IMR-90 (cell line): ENCODE data around the gene KRTAP5-6. TPM values are rescaled to one million over a fixed set of nuclear protein-coding genes. Genes with fewer than 3 reads are reported as not detected.

Experiments
- ATAC-seq: fragments of 200-7000 bp; cut with Tn5 transposase; 2 replicates; pipeline ENCODE4 v1.9.1; 2020; ENCODE audit warnings: low read depth, mild to moderate bottlenecking, moderate library complexity
- BruUV-seq: library from RNA; stranded (reverse); fragments of 400-500 nt; replicated peaks from 2 replicates; lab custom pipeline; 2021; lab: Mats Ljungman, UMichigan
- CTCF ChIA-PET: fragments of 300-600 bp; formaldehyde crosslinking; extraction: SDS; loops from one replicate; lab custom pipeline; 2021; ENCODE audit warnings: antibody characterized with exemption; lab: Yijun Ruan, JAX
- POLR2A ChIA-PET: fragments of 300-600 bp; sonication (Branson Sonifier 250); formaldehyde crosslinking; loops from one replicate; lab custom pipeline; 2022; ENCODE audit warnings: antibody characterized with exemption; ENCODE audit not compliant: unreplicated experiment; lab: Charles Lee
- DNase-seq: peaks from one replicate; pipeline ENCODE4 v3.0.0; 2013
- H2AFZ ChIP-seq: replicated peaks from 2 replicates; pipeline ENCODE3; 2013; ENCODE audit warnings: low read length, mild to moderate bottlenecking; ENCODE audit not compliant: poor library complexity
- H2AK5ac ChIP-seq: 2 replicates; pipeline ENCODE4 v1.6.1; 2013; ENCODE audit warnings: low read depth, low read length, inconsistent platforms
- H2AK9ac ChIP-seq: replicated peaks from 2 replicates; pipeline ENCODE3; 2013; ENCODE audit warnings: mild to moderate bottlenecking, low read depth, low read length, moderate library complexity; ENCODE audit not compliant: poor library complexity
- H2BK120ac ChIP-seq: 2 replicates; pipeline ENCODE4 v1.6.1; 2013; ENCODE audit warnings: low read depth, low read length, inconsistent platforms
- H2BK15ac ChIP-seq: 3 replicates; pipeline ENCODE4 v1.6.1; 2013; ENCODE audit warnings: low read depth, low read length, inconsistent platforms
- H2BK20ac ChIP-seq: 2 replicates; pipeline ENCODE4 v1.6.1; 2013; ENCODE audit warnings: low read depth, mild to moderate bottlenecking, inconsistent platforms, low read length, moderate library complexity
- H2BK5ac ChIP-seq: 2 replicates; pipeline ENCODE4 v1.6.1; 2013; ENCODE audit warnings: mild to moderate bottlenecking, low read depth, low read length, inconsistent platforms; ENCODE audit not compliant: poor library complexity, severe bottlenecking
- H3K14ac ChIP-seq: replicated peaks from 2 replicates; pipeline ENCODE4 v1.6.1; 2013; ENCODE audit warnings: low read depth, low read length, inconsistent platforms
- H3K18ac ChIP-seq: 2 replicates; pipeline ENCODE4 v1.6.1; 2013; ENCODE audit warnings: low read depth, low read length, control low read depth
- H3K23ac ChIP-seq: 2 replicates; pipeline ENCODE4 v1.6.1; 2013; ENCODE audit warnings: low read depth, low read length, inconsistent platforms
- H3K27ac ChIP-seq: 2 replicates; pipeline ENCODE4 v1.5.1; 2013; ENCODE audit warnings: mild to moderate bottlenecking, control low read depth, low read length; ENCODE audit not compliant: insufficient read depth
- H3K27me3 ChIP-seq: 2 replicates; pipeline ENCODE4 v1.6.1; 2013; ENCODE audit warnings: low read length; ENCODE audit not compliant: control insufficient read depth, insufficient read depth
- H3K36me3 ChIP-seq: 2 replicates; pipeline ENCODE4 v1.6.1; 2013; ENCODE audit warnings: low read length, mixed read lengths; ENCODE audit not compliant: control insufficient read depth, insufficient read depth
- H3K4ac ChIP-seq: 2 replicates; pipeline ENCODE4 v1.6.1; 2013; ENCODE audit warnings: low read depth, low read length, inconsistent platforms
- H3K4me1 ChIP-seq: 2 replicates; pipeline ENCODE4 v1.6.1; 2013; ENCODE audit warnings: low read length, mixed read lengths; ENCODE audit not compliant: control insufficient read depth, insufficient read depth
- H3K4me2 ChIP-seq: 2 replicates; pipeline ENCODE4 v1.6.1; 2013; ENCODE audit warnings: low read depth, mild to moderate bottlenecking, control low read depth, low read length, moderate library complexity
- H3K4me3 ChIP-seq: 2 replicates; pipeline ENCODE4 v1.5.1; 2013; ENCODE audit warnings: low read depth, mild to moderate bottlenecking, control low read depth, low read length, moderate library complexity; ENCODE audit not compliant: insufficient read depth
- H3K56ac ChIP-seq: 2 replicates; pipeline ENCODE4 v1.6.1; 2013; ENCODE audit warnings: low read length, inconsistent platforms; ENCODE audit not compliant: insufficient read depth; ENCODE audit errors: extremely low read depth
- H3K79me1 ChIP-seq, 2 experiments: 2 replicates each; pipeline ENCODE4 v1.6.1; 2013; ENCODE audit warnings: low read length in 2 of 2, inconsistent platforms in 1 of 2, low read depth in 1 of 2
- H3K9ac ChIP-seq: 2 replicates; pipeline ENCODE4 v1.6.1; 2013; ENCODE audit warnings: low read depth, low read length, control low read depth
- H3K9me1 ChIP-seq: 2 replicates; pipeline ENCODE4 v1.6.1; 2013; ENCODE audit warnings: low read length, inconsistent platforms; ENCODE audit not compliant: insufficient read depth
- H3K9me3 ChIP-seq: 2 replicates; pipeline ENCODE4 v1.6.1; 2013; ENCODE audit warnings: low read length; ENCODE audit not compliant: control insufficient read depth, insufficient read depth
- H4K20me1 ChIP-seq: 2 replicates; pipeline ENCODE4 v1.6.1; 2013; ENCODE audit warnings: low read length, inconsistent platforms; ENCODE audit not compliant: insufficient read depth
- H4K5ac ChIP-seq: 2 replicates; pipeline ENCODE4 v1.6.1; 2013; ENCODE audit warnings: mild to moderate bottlenecking, low read depth, low read length, control low read depth
- H4K8ac ChIP-seq, 2 experiments: 2 replicates each; pipeline ENCODE4 v1.6.1; 2013; ENCODE audit warnings: low read depth in 2 of 2, low read length in 2 of 2, control low read depth in 1 of 2, inconsistent platforms in 1 of 2
- H4K91ac ChIP-seq: 2 replicates; pipeline ENCODE4 v1.6.1; 2013; ENCODE audit warnings: low read depth, low read length, inconsistent platforms; ENCODE audit not compliant: insufficient read depth
- MAZ ChIP-seq: IDR thresholded peaks from 2 replicates; pipeline ENCODE4 v1.6.1; 2012; ENCODE audit warnings: low read depth, mild to moderate bottlenecking, low read length, improper control_type of control experiment, moderate library complexity, borderline replicate concordance
- WGBS, 2 experiments: methylation state at CpG; one replicate each; pipeline versions ENCODE4 v1.1.5 to v1.1.7; 2013; ENCODE audit warnings: missing lambda C conversion rate in 2 of 2; ENCODE audit not compliant: insufficient read length in 1 of 2; ENCODE audit errors: extremely low coverage in 2 of 2; 5-methylcytosine and 5-hydroxymethylcytosine counted together
- dilution Hi-C: fragments of 300-500 bp; cut with HindIII; formaldehyde crosslinking; loops from one replicate; pipeline ENCODE4 v1.14.3; 2018; ENCODE audit warnings: low sequenced_read_pairs; ENCODE audit not compliant: unreplicated experiment
- in situ Hi-C: fragments of 300-500 bp; cut with MboI; formaldehyde crosslinking; loops from 3 replicates; pipeline ENCODE4 v1.14.3; 2019; ENCODE audit warnings: low sequenced_read_pairs, inconsistent platforms, mixed read lengths
- intact Hi-C: fragments of 100-400 bp; cut with micrococcal nuclease; formaldehyde crosslinking; loops from 2 replicates; pipeline ENCODE4 v1.10.0; 2022
- polyA plus RNA-seq, 3 experiments: library from polyadenylated mRNA; depleted of rRNA; stranded (reverse); fragments of >200 nt; gene quantifications; 2 replicates each; pipeline ENCODE4 v1.2.3, GENCODE V29; 2012; ENCODE audit warnings: low replicate concordance in 1 of 3
- total RNA-seq: library from RNA; depleted of rRNA; stranded (reverse); fragments of >200 nt; gene quantifications from 2 replicates; pipeline ENCODE4 v1.2.3, GENCODE V29; 2012
- TF ChIP-seq, protein P1 (sequence below): fragments of 150-350 bp; IDR thresholded peaks from 2 replicates; pipeline ENCODE4 v1.6.1; 2016; ENCODE audit warnings: low read depth, mild to moderate bottlenecking, low read length, moderate library complexity, borderline replicate concordance

The KRTAP5-6 gene
- total and polyA plus RNA-seq, 2 of the 4 experiments (the other 2 are of a cell fraction) = not detected

- Histone ChIP-seq H3K9me3 (no peaks in the 10 kb centered on the region; the same call in 1 of the 2 replicates), H3K79me1 (no peaks in the 10 kb centered on the region), H3K4ac (no peak overlapping the region), H3K27ac (no peak overlapping the region), H2AK5ac (no peak overlapping the region), H4K91ac (no peak overlapping the region), H4K20me1 (peaks cover 11% of the 10 kb centered on the region), H3K9me1 (0 out of 2 replicates have a peak, but pooled peaks cover 4% of the 10 kb centered on the region), H2AK9ac (no peak overlapping the region), H3K36me3 (no peaks in the 10 kb centered on the region), H3K9ac (no peak overlapping the region), H4K5ac (no peak overlapping the region), H2BK120ac (no peak overlapping the region), H3K18ac (no peak overlapping the region), H2AFZ (no peak overlapping the region), H2BK20ac (no peak overlapping the region), H3K4me3 (no peak overlapping the region), H2BK15ac (no peak overlapping the region), H3K14ac (no peak overlapping the region), H4K8ac (no peak overlapping the region), H3K56ac (no peak overlapping the region), H3K4me1 (peaks cover 8% of the 10 kb centered on the region; the same call in 1 of the 2 replicates), H3K4me2 (no peak overlapping the region), H3K23ac (no peak overlapping the region), H2BK5ac (no peak overlapping the region), H3K27me3 (peaks cover 24% of the 10 kb centered on the region)
- in situ Hi-C loops (no loop called here), intact Hi-C loops (no loop called here), dilution Hi-C loops (no loop called here)
- BruUV-seq = no TSS peak
- ChIA-PET CTCF (no interaction called here), POLR2A (no interaction called here)
- ATAC-seq = no peak
- DNase-seq = no peak
- 79% methylated on average over 11 of the region's 14 CpGs; no CpG with 5 or more reads in 1 of the 2 experiments for WGBS, 2 experiments
- TF ChIP-seq, protein P1, sequence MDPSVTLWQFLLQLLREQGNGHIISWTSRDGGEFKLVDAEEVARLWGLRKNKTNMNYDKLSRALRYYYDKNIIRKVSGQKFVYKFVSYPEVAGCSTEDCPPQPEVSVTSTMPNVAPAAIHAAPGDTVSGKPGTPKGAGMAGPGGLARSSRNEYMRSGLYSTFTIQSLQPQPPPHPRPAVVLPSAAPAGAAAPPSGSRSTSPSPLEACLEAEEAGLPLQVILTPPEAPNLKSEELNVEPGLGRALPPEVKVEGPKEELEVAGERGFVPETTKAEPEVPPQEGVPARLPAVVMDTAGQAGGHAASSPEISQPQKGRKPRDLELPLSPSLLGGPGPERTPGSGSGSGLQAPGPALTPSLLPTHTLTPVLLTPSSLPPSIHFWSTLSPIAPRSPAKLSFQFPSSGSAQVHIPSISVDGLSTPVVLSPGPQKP = no peak
- no peak for TF ChIP-seq MAZ
Observed at GRCh38 chr11:1745701-1746320, 48.8 kb downstream of the KRTAP5-6 start.
